ENCODE measurements around the gene ERBB2.

The ERBB2 gene

DNA sequence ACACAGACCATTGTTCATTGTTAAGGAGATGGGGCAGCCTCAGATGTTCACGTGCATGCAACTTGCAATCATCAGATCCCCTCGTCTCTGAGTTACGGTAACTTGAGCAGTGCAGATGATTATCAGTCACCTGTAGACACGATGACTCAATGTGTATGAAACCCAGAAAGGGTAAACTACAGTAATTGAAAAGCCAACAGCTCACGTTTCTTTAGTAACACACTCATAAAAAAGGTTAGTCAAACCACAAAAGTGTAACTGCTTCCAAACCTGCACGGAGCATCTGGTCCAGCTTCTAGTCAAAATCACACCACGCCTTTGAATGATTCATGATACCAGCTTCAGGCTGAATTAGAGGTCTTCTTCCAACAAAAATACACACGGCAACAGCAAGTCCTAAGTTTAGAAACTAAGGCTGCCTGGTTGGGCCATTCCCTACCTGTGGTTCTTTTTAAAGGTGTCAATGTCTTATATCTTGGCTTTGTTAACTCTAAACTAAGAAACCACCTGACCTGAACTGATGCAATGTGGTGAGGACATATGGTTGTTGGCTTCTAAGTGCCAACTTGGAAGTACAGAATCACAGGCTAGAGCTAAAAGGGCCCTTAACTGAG, 70.2 kb downstream of the ERBB2 start:
- DNase-seq = peak; percentile 73

DNA sequence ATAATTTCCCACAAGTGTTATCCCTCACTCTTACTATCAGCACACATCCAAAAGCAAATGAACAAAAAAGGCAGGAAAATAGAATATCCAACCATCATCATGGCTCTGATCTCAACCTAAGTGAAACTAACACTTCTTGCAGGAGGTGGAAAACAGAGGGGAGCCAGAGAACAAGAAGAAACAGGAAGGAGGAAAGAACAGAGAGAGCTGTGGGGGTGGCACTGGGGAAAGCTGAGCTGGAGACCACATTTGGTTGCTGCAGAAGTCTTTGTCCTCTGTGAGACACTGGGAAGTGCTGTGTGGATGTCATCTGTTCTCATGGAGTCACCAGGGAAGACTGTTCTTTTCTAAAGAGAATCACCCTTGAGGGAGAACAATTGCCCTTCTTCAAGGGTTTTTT, 72.6 kb downstream of the ERBB2 start:
- no peak for DNase-seq

DNA sequence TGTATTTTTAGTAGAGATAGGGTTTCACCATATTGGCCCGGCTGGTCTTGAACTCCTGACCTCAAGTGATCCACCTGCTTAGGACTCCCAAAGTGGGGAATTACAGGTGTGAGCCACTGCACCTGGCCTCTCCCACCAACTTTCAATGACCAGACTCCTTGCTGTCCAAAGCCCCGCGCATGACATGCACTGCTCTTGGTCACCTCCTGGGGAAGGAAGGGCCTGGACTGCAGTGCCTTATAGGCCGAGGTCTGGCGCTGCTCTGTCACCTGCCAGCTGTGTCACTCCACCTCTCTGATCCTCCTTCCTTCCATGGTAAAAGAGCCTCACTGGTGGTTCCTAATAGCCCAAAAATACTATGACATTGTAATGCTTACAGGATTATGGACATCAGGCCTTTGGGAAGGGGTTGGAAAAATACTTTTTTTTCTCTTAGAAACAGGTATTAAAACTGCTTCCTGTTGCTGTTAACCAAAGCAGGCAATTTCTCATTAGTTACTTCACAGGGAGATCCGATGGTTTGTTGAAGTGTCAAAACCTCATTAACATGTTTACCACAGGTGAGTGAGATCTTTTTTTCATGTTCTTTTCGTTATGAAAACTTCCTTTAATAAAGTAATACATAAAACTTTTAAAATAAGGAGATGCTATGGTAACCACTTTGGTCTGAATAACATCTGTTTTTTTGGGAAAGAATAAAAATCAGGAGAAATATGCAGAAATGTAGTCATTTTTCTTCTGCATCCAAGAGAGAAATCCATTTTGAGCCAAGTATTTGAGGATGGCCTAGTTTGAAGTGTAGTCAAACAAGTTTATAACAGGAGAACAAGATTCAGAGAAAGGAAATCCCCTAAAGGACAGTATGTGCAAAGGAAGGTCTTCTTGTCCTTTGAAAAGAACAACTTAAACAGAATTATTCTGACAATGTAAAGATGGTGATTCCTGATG, 73.4 kb downstream of the ERBB2 start:
- DNase-seq = no peak

DNA sequence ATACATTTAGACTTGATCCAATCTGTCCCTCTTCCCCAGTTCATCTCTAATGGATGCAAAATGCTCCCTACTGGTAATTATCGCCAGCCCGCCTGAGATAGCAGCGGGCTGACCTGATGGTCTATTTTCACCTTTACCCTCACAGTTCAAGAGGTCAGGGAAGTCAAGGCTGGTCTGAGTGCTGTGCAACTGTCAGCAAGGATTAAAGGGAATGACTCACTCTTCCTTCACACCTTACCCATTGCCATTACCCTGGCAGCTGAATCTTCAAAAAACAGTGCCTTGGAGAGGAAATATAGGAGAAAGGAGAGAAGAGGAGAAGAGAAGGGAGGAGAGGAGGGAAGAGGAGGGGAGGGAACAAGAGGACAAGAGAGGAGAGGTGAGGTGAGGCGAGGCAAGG, 74.2 kb downstream of the ERBB2 start:
- DNase-seq = no peak

DNA sequence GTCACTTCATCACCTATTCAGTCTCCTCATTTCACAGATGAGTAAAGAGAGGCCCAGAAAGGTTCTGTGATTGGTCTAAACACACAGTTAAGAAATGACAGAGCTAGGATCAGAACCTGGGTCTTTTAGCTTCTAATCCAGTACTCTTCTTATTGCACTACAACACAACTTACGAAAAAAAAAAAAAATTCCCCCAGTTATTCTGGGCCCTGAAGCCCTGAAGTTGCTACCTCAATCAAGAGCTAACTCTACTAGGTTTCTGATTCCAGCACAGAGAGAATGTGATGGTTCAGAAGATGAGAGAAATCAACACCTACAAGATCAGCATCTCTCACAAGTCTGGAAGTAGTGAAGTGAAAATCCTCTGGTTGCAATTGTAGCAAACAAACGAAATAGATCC, 75.2 kb downstream of the ERBB2 start:
- no peak for DNase-seq

DNA sequence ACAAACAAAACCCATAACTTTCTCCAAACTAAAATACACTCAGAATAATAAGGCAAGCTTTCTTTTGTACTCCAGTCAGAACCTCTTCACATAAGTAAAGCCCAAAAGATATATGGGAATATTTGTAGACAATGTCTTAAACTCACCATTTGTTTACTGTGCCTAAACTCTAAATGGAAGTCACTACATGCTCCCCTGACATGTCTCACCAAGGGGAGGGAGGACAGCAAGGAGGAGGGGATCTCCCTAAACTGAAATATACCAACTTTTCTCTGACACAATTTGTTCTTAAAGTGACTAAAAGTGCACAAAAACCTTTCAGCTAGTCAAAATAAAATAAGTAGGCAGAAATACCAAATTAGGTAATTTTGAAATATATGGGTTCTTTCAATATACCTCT, 76.4 kb downstream of the ERBB2 start:
- DNase-seq = no peak

DNA sequence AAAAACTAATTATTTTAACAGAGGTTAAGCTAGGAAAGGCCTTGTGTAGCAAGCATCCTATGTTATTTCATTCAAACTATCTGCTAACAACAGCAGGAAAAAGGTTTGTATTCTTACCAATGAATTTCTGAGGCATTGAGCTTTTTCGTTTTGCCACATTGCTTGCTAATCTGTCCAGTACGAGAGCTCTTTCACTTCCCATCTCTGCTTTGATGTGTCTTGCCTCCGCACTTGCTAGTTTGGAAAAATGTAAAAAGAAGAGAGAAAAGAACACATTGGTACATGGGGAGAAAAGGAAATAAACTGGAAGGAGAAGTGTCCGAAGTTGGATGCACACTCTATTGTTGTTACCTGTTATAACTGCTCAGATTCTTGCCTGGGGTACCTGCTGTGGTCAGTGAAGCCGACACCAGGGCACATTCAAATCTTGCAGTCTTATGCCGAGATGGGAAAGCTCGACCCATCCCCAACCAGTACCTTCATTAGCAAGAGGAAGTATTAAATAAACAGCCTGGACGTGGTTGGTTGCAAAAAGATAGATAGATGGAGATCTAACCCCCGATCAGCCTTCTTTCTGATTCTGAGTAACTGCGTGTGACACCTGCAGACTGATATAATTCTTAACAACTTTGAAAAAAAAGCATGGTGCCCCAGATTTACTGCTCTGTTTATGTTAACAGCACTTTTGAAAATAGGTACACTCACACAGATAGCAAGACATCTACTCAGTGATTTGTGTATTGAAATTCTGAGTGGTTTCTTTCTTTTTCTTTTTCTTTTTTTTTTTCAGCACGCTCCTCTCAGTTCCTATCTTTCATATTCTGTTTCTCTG, 77.9 kb downstream of the ERBB2 start:
- no peak for DNase-seq

Data from COR-L47 (cell line).